Left lung (tissue), 10 donors: ENCODE results near the gene CLMN. TPM values are rescaled to one million over a fixed set of nuclear protein-coding genes. Genes with fewer than 3 reads are reported as not detected.
A peak's percentile ranks its signal among the peaks of the same experiment; 100 is the strongest.

Experiments used
- ATAC-seq: fragments of 200-7000 bp; cut with Tn5 transposase; one replicate; pipeline ENCODE4 v1.9.1; 2020; ENCODE audit warnings: moderate library complexity
- DNase-seq, 4 donors: peaks; one replicate each; pipeline ENCODE4 v3.0.0-alpha.2; 2013 to 2020
- H3K27ac ChIP-seq, 2 donors: fragments of 200-600 bp; sonication (generic) in 1 of 2; one replicate each; pipeline versions ENCODE4 v1.5.0 to v1.8.0; 2020 to 2021
- H3K27me3 ChIP-seq, 2 donors: fragments of 200-600 bp; sonication (generic) in 1 of 2; one replicate each; pipeline versions ENCODE4 v1.5.0 to v1.8.0; 2020 to 2021
- H3K36me3 ChIP-seq, 2 donors: fragments of 200-600 bp; sonication (generic) in 1 of 2; one replicate each; pipeline versions ENCODE4 v1.5.0 to v1.8.0; 2020 to 2021
- H3K4me1 ChIP-seq, 2 donors: fragments of 200-600 bp; one replicate each; pipeline ENCODE4 v1.8.0; 2021
- H3K4me3 ChIP-seq, 2 donors: fragments of 200-600 bp; sonication (generic) in 1 of 2; one replicate each; pipeline versions ENCODE4 v1.5.0 to v1.8.0; 2020 to 2021; ENCODE audit warnings: mild to moderate bottlenecking in 1 of 2
- H3K9me3 ChIP-seq, 2 donors: fragments of 200-600 bp; sonication (generic) in 1 of 2; one replicate each; pipeline versions ENCODE4 v1.5.0 to v1.8.0; 2020 to 2021
- intact Hi-C, 2 donors: fragments of 100-400 bp; cut with DNase I; formaldehyde crosslinking; loops; one replicate each; pipeline versions ENCODE4 v1.11.2 to v1.14.2; 2022
- polyA plus RNA-seq, 6 donors: library from polyadenylated mRNA; unstranded; fragments of 120-200 nt; gene quantifications; one replicate each; pipeline ENCODE4 v1.2.1, GENCODE V29; 2013; ENCODE audit not compliant: insufficient read length in 6 of 6
- total RNA-seq, 2 donors: library from RNA; stranded (reverse); fragmentation: NEBNext Ultra II Directional; extraction: Animal tissue kit (Norgen Biotek cat#: 25700); gene quantifications; one replicate each; pipeline ENCODE4 v1.2.1, GENCODE V29; 2021
- TF ChIP-seq, protein P1 (sequence below), 2 donors: fragments of 200-600 bp; sonication (generic) in 1 of 2; IDR thresholded peaks; one replicate each; pipeline versions ENCODE4 v1.5.0 to v1.8.0; 2021; ENCODE audit warnings: antibody characterized with exemption in 2 of 2
- donor health status: DM: no; HTN: yes; CAD: no.
- donor health status: DM: no; HTN: no; CAD: no.

The CLMN gene
- total and polyA plus RNA-seq, 8 donors = 10.3 to 30.0 (median 12.6) TPM

DNA sequence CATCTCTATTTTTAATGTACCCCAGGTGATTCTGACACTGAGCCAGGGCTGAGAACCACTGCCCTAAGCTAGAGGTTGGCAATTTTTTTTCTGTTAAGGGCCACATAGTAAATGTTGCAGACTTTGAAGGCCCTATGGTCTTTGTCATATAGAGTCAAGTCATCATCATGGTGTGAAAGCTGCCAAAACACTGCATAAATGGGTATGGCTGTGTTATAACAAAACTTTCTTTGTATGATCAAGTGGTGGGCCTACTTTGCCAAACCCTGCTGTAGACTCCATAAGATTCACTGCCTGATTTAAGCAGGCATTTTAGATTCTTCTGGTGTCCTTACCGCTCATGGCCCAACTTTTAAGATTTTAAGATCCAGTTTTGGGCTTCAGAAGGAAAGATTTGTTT lies 76.8 kb downstream of the CLMN start:
- intact Hi-C loops = no loop called here
- no peak overlapping the region for H3K27ac ChIP-seq
- no peak for DNase-seq
- TF ChIP-seq, protein P1, sequence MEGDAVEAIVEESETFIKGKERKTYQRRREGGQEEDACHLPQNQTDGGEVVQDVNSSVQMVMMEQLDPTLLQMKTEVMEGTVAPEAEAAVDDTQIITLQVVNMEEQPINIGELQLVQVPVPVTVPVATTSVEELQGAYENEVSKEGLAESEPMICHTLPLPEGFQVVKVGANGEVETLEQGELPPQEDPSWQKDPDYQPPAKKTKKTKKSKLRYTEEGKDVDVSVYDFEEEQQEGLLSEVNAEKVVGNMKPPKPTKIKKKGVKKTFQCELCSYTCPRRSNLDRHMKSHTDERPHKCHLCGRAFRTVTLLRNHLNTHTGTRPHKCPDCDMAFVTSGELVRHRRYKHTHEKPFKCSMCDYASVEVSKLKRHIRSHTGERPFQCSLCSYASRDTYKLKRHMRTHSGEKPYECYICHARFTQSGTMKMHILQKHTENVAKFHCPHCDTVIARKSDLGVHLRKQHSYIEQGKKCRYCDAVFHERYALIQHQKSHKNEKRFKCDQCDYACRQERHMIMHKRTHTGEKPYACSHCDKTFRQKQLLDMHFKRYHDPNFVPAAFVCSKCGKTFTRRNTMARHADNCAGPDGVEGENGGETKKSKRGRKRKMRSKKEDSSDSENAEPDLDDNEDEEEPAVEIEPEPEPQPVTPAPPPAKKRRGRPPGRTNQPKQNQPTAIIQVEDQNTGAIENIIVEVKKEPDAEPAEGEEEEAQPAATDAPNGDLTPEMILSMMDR (IDR thresholded peaks at IDR 0.05) = no peak
- no peak for ATAC-seq
- H3K36me3 ChIP-seq = no peaks in the 10 kb centered on the region
- no peaks in the 10 kb centered on the region for H3K9me3 ChIP-seq
- no peaks in the 10 kb centered on the region for H3K4me1 ChIP-seq
- H3K27me3 ChIP-seq = no peaks in the 10 kb centered on the region
- no peak overlapping the region for H3K4me3 ChIP-seq

DNA sequence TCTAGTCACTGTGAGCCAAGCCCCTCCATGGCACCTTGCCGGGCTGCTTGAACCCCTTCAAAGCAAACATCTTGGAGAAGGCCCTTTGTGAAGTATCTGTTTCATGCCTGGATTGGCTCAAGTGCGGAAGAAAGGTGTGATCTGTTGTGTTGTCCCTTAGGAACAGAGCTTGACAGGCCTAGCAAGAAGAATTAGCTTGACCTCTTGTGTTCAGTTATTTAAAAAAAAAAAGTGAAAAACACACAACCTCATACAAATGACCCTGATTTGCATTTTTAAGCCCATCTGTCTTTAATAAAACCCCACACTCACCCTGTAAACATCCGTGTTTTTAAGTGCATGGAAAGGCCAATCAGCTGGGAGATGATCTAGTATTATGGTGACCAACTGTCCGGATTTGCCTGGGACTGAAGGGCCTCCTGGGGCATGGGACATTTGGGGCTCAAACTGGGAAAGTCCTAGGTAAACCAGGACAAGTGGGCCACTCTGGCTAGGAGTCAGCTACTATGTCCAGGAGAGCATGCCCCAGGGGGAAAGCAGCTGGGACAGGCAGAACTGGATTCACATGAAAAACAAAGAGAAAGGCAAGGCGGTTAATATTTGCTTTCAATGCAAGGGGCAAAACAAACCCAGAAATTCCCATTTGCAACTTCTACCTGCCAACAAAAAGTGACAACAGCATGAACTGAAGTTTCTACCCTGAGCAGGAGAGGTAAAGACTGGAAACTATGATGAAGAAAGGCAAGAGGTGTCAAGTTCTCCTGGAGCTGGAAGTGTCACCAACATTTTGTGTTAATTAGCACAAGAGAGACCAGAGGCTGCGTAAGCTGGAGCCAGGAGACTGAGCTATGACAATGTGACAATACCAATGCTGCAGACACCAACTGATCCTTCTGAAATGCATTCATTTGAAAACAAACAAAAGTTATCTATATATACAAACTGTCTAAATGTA lies 78.6 kb downstream of the CLMN start:
- Histone ChIP-seq H3K9me3 (no peaks in the 10 kb centered on the region), H3K27me3 (no peaks in the 10 kb centered on the region), H3K27ac (no peak overlapping the region), H3K36me3 (no peaks in the 10 kb centered on the region), H3K4me1 (no peaks in the 10 kb centered on the region), H3K4me3 (no peak overlapping the region)
- no peak for ATAC-seq
- TF ChIP-seq, protein P1 (IDR thresholded peaks at IDR 0.05) = no peak
- DNase-seq = peak in 1 of 4 donors; percentile 7
- intact Hi-C loops = no loop called here

DNA sequence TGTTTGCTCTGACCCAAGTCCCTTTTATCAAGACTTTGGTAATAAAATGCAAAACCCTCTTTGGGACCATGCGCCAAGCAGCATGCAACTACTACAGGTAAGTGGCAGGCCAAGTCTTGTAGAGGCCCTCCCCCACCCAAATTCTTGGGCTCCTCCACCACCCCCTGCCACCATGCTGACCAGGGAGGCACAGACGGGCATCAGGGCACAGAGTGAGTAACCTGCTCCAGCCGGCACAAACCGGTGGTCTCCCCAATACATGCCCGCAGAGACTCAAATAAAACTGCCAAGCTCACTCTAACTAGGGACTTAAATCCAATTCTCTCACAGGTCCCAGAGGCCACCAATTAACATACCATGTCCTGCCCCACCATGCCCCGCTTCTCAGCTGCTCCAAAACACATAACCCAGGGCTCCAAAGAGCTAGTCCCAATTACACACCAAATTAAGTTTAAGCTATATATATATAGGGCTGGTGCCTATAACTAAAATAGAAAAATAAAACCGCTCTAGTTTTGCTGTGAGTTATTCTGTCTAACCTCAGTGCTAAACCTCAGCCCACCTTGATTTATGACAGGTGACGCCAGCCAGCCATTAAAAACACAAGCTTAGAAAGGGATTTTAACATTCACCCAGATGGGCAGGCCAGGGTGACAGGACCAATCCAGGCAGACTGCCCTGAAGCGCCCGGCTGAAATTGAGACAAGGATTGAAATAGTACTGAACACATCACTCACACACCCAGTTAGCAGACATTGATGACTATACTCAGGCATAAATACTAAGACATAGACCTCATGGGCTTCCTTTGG lies 81.0 kb downstream of the CLMN start:
- DNase-seq (no peak), ATAC-seq (no peak)
- TF ChIP-seq, protein P1 (IDR thresholded peaks at IDR 0.05) = no peak
- Histone ChIP-seq H3K36me3 (no peaks in the 10 kb centered on the region), H3K9me3 (no peaks in the 10 kb centered on the region), H3K4me3 (no peak overlapping the region), H3K27me3 (no peaks in the 10 kb centered on the region), H3K27ac (no peak overlapping the region), H3K4me1 (no peaks in the 10 kb centered on the region)
- intact Hi-C loops = no loop called here

DNA sequence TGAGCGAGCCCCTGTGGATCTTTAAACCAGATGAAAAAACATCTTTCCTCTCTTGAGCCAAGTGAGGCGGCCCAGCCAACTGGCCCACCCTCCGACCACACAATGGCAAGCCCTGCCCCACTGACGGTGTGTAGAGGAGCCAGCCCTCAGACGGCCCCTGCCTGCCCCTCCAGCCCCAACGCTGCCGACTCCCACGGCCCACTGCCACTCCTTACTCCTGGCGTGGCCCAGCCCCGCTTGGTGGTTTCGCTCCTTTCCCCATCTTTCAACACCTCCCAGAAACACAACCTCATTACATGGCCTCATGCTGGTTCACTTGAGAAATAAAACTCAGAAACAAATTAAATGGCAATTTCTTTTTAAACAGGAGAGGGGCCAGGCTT lies 81.8 kb downstream of the CLMN start:
- H3K36me3 ChIP-seq = no peaks in the 10 kb centered on the region
- no peaks in the 10 kb centered on the region for H3K9me3 ChIP-seq
- no peak for ATAC-seq
- no peaks in the 10 kb centered on the region for H3K27me3 ChIP-seq
- no peak overlapping the region for H3K27ac ChIP-seq
- no peaks in the 10 kb centered on the region for H3K4me1 ChIP-seq
- intact Hi-C loops = no loop called here
- TF ChIP-seq, protein P1 (IDR thresholded peaks at IDR 0.05) = no peak
- no peak overlapping the region for H3K4me3 ChIP-seq
- DNase-seq = no peak
